Esophagus squamous epithelium (tissue), 5 donors: ENCODE measurements around the gene ZRANB3. TPM values are rescaled to one million over a fixed set of nuclear protein-coding genes. Genes with fewer than 3 reads are reported as not detected.

ENCODE experiments used
- DNase-seq: peaks from one replicate; lab custom pipeline; 2025; lab: John Stamatoyannopoulos, UW
- H3K27ac ChIP-seq, 4 donors: fragments of 200-600 bp; sonication (generic); one replicate each; pipeline ENCODE4 v1.5.1; 2016 to 2019; ENCODE audit warnings: mild to moderate bottlenecking in 1 of 4
- H3K27me3 ChIP-seq, 4 donors: fragments of 200-600 bp; sonication (generic); 1 replicate in 3 of 4; 2 replicates in 1 of 4; pipeline versions ENCODE4 v1.5.1 to v1.6.0; 2017 to 2021; ENCODE audit warnings: antibody characterized with exemption in 1 of 4
- H3K36me3 ChIP-seq, 3 donors: fragments of 200-600 bp; sonication (generic); one replicate each; pipeline ENCODE4 v1.5.1; 2016 to 2019
- H3K4me1 ChIP-seq, 3 donors: fragments of 200-600 bp; sonication (generic); one replicate each; pipeline ENCODE4 v1.5.1; 2017 to 2019
- H3K4me3 ChIP-seq, 4 donors: fragments of 200-600 bp; sonication (generic); 1 replicate in 3 of 4; 2 replicates in 1 of 4; pipeline ENCODE4 v1.5.1; 2016 to 2019; ENCODE audit warnings: mild to moderate bottlenecking in 2 of 4, moderate library complexity in 1 of 4
- H3K9me3 ChIP-seq, 3 donors: fragments of 200-600 bp; sonication (generic); one replicate each; pipeline ENCODE4 v1.5.1; 2016 to 2019
- CTCF ChIP-seq, 6 experiments: fragments of 450-650 bp in 4 of 6; fragments of 200-600 bp in 2 of 6; sonication (generic) in 2 of 6; IDR thresholded peaks; one replicate each; pipeline ENCODE4 v1.5.1; 2016 to 2019; ENCODE audit warnings: antibody characterized with exemption in 6 of 6, mild to moderate bottlenecking in 4 of 6, moderate library complexity in 4 of 6
- POLR2A ChIP-seq, 4 donors: fragments of 450-650 bp; IDR thresholded peaks; one replicate each; pipeline ENCODE4 v1.6.1; 2017; ENCODE audit warnings: antibody characterized with exemption in 4 of 4, mild to moderate bottlenecking in 4 of 4, moderate library complexity in 3 of 4
- WGBS, 2 donors: methylation state at CpG; one replicate each; pipeline ENCODE4 v1.1.5; 2018; 5-methylcytosine and 5-hydroxymethylcytosine counted together
- intact Hi-C: fragments of 100-400 bp; cut with DNase I; formaldehyde crosslinking; loops from one replicate; pipeline ENCODE4 v1.15.0; 2022
- total RNA-seq, 4 donors: library from RNA; depleted of rRNA; stranded (reverse); fragments of >200 nt; gene quantifications; one replicate each; pipeline ENCODE4 v1.1.0, GENCODE V29; 2016
- donor health status: DM: yes; HTN: yes; CAD: no.

Gene ZRANB3
- total RNA-seq, 4 donors from 2014 or later, result 0.61 to 4.5 (median 3.5) TPM

- no peaks in the 10 kb centered on the region for H3K4me1 ChIP-seq
- no peak for TF ChIP-seq CTCF (IDR thresholded peaks at IDR 0.05)
- no peak for TF ChIP-seq POLR2A (IDR thresholded peaks at IDR 0.05)
- no peaks in the 10 kb centered on the region for H3K27me3 ChIP-seq
- H3K36me3 ChIP-seq, result no peaks in the 10 kb centered on the region
- intact Hi-C loops, result no loop called here
- H3K4me3 ChIP-seq, result no peak overlapping the region
- peaks cover 0 to 2% (median 0%) of the 10 kb centered on the region in 3 donors for H3K9me3 ChIP-seq
- no peak for DNase-seq
- WGBS, 2 donors, result 36 to 70% methylated on average over 1 of the region's 1 CpG
- no peak overlapping the region for H3K27ac ChIP-seq
These were observed 213.6 kb downstream of the ZRANB3 start for GRCh38 chr2:135317375-135317774.

GRCh38 chr2:135311962-135312361, 219.1 kb downstream of the ZRANB3 start:
- WGBS, 2 donors, result 97 to 100% methylated on average over 1 to 2 of the region's 2 CpGs
- DNase-seq, result no peak
- TF ChIP-seq POLR2A (IDR thresholded peaks at IDR 0.05) (no peak), CTCF (IDR thresholded peaks at IDR 0.05) (no peak)
- Histone ChIP-seq H3K4me3 (no peak overlapping the region), H3K36me3 (no peaks in the 10 kb centered on the region), H3K4me1 (no peaks in the 10 kb centered on the region), H3K27me3 (no peaks in the 10 kb centered on the region), H3K9me3 (no peaks in the 10 kb centered on the region), H3K27ac (no peak overlapping the region)
- intact Hi-C loops, result no loop called here

GRCh38 chr2:135311268-135311667, 219.8 kb downstream of the ZRANB3 start:
- no peak overlapping the region for H3K4me3 ChIP-seq
- no peaks in the 10 kb centered on the region for H3K36me3 ChIP-seq
- WGBS, 2 donors, result 78 to 100% methylated on average over 3 of the region's 3 CpGs
- no peaks in the 10 kb centered on the region for H3K27me3 ChIP-seq
- intact Hi-C loops, result no loop called here
- DNase-seq, result no peak
- H3K4me1 ChIP-seq, result no peaks in the 10 kb centered on the region
- peaks cover 0 to 5% (median 0%) of the 10 kb centered on the region in 3 donors for H3K9me3 ChIP-seq
- no peak overlapping the region for H3K27ac ChIP-seq
- TF ChIP-seq POLR2A (IDR thresholded peaks at IDR 0.05) (no peak), CTCF (IDR thresholded peaks at IDR 0.05) (no peak)

GRCh38 chr2:135304694-135305093, 226.3 kb downstream of the ZRANB3 start:
- H3K27me3 ChIP-seq, result no peaks in the 10 kb centered on the region
- intact Hi-C loops, result no loop called here
- WGBS, 2 donors, result 95 to 98% methylated on average over 4 of the region's 4 CpGs

More at GRCh38 chr2:135304694-135305093, 226.3 kb downstream of the ZRANB3 start:
- DNase-seq, result no peak
- TF ChIP-seq CTCF (IDR thresholded peaks at IDR 0.05), result no peak
- no peak for TF ChIP-seq POLR2A (IDR thresholded peaks at IDR 0.05)
- Histone ChIP-seq H3K4me3 (no peak overlapping the region), H3K36me3 (no peaks in the 10 kb centered on the region), H3K27ac (no peak overlapping the region), H3K4me1 (no peaks in the 10 kb centered on the region), H3K9me3 (peaks cover 0 to 7% (median 0%) of the 10 kb centered on the region in 3 donors)
